Upper lobe of left lung (tissue), 4 donors: ENCODE data around the gene SPINDOC.

Source experiments
- CTCF ChIP-seq, 6 experiments: fragments of 450-650 bp in 4 of 6; fragments of 200-600 bp in 2 of 6; sonication (generic) in 2 of 6; IDR thresholded peaks; one replicate each; pipeline ENCODE4 v1.5.1; 2016 to 2019; ENCODE audit warnings: antibody characterized with exemption in 6 of 6
- EP300 ChIP-seq, 4 donors: sonication (generic); formaldehyde crosslinking; IDR thresholded peaks; one replicate each; pipeline ENCODE4 v1.5.1; 2017; ENCODE audit warnings: antibody characterized with exemption in 4 of 4, control low read depth in 2 of 4
- POLR2A ChIP-seq, 4 donors: fragments of 450-650 bp; IDR thresholded peaks; one replicate each; pipeline ENCODE4 v1.5.1; 2016 to 2017; ENCODE audit warnings: antibody characterized with exemption in 4 of 4, mild to moderate bottlenecking in 2 of 4
- POLR2AphosphoS5 ChIP-seq, 2 donors: sonication (generic); formaldehyde crosslinking; IDR thresholded peaks; one replicate each; pipeline ENCODE4 v1.5.1; 2017; ENCODE audit warnings: antibody characterized with exemption in 2 of 2

GRCh38 chr11:63785823-63786222 lies 27.4 kb upstream of the SPINDOC start:
- TF ChIP-seq POLR2A (IDR thresholded peaks at IDR 0.05) (no peak), CTCF (IDR thresholded peaks at IDR 0.05) (no peak), EP300 (IDR thresholded peaks at IDR 0.05) (no peak), POLR2AphosphoS5 (IDR thresholded peaks at IDR 0.05) (no peak)
